ENCODE data around the gene HSD3B2.
"Not testable (repeated sequence)": the region's sequence is repeated elsewhere in the genome, so short reads cannot be mapped to it uniquely, and the experiment has no call there.

DNA sequence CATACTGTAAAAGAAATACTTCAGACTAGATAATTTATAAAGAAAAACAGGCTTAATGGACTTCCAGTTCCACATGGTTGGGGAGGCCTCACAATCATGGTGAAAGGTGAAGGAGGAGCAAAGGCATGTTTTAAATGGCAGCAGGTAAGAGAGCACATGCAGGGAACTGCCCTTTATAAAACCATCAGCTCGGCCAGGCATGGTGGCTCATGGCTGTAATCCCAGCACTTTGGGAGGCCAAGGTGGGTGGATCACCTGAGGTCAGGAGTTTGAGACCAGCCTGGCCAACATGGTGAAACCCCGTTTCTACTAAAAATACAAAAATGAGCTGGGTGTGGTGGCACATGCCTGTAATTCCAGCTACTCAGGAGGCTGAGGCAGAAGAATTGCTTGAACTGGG lies 37.4 kb upstream of the HSD3B2 start:
- TF ChIP-seq, protein P1, sequence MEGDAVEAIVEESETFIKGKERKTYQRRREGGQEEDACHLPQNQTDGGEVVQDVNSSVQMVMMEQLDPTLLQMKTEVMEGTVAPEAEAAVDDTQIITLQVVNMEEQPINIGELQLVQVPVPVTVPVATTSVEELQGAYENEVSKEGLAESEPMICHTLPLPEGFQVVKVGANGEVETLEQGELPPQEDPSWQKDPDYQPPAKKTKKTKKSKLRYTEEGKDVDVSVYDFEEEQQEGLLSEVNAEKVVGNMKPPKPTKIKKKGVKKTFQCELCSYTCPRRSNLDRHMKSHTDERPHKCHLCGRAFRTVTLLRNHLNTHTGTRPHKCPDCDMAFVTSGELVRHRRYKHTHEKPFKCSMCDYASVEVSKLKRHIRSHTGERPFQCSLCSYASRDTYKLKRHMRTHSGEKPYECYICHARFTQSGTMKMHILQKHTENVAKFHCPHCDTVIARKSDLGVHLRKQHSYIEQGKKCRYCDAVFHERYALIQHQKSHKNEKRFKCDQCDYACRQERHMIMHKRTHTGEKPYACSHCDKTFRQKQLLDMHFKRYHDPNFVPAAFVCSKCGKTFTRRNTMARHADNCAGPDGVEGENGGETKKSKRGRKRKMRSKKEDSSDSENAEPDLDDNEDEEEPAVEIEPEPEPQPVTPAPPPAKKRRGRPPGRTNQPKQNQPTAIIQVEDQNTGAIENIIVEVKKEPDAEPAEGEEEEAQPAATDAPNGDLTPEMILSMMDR (optimal IDR thresholded peaks at IDR 0.05 in 1 of 3, IDR thresholded peaks at IDR 0.05 in 1 of 3, conservative IDR thresholded peaks at IDR 0.05 in 1 of 3; ENCODE audit: extremely low read depth in 1 of 3, insufficient read depth in 2 of 3, low read length in 3 of 3), result not testable (repeated sequence)
- TF ChIP-seq EZH2 (IDR thresholded peaks at IDR 0.05; ENCODE audit: low read length), result not testable (repeated sequence)

Data from keratinocyte (primary cell).